ENCODE measurements around the gene IL1R2.
A peak's percentile ranks its signal among the peaks of the same experiment; 100 is the strongest.

Gene IL1R2

GRCh38 chr2:101975171-101975870 is 16.4 kb upstream of the IL1R2 start:
- DNase-seq: no peak

DNA sequence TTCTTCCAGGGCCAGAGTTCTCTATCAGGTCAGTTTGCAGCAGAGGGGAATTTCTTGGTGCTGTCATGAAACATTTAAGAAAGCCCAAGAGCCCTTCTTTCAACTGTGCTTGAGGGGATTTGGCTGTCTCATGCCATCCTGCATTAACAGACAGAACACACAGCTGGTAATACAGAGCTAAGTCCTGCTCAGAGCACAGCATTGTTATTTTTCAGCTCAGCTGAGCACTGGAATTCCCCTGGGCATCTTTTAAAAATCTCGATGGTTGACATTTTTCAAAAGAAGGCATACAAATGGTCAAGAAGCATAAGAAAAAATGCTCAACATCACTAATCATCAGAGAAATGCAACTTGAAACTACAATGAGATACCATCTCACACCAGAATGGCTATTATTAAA is 14.9 kb upstream of the IL1R2 start:
- DNase-seq: no peak

DNA sequence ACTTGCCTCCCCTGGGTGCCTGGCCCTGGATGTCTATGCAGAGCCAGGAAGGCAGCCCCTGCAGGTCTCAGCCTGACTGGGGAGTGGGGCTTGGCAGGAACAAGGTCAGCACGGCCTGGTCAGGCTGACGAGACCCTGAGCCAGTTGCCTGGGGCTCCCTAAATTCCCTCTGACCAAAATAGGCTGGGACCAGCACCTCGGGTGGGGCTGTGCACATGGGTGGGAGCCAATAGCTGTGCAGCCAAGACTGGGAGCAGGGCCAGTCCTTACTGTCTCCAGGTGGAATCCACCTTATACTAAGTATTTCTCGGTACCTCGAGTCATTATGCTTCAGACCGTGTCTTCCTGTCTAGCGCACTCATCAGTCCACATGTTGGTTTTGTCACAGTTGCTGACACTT is 11.4 kb upstream of the IL1R2 start:
- no peak for DNase-seq

- no peak for DNase-seq
Observed at GRCh38 chr2:101981066-101981465, 10.7 kb upstream of the IL1R2 start.

- DNase-seq: no peak
Observed at GRCh38 chr2:101981504-101981903, 10.3 kb upstream of the IL1R2 start.

DNA sequence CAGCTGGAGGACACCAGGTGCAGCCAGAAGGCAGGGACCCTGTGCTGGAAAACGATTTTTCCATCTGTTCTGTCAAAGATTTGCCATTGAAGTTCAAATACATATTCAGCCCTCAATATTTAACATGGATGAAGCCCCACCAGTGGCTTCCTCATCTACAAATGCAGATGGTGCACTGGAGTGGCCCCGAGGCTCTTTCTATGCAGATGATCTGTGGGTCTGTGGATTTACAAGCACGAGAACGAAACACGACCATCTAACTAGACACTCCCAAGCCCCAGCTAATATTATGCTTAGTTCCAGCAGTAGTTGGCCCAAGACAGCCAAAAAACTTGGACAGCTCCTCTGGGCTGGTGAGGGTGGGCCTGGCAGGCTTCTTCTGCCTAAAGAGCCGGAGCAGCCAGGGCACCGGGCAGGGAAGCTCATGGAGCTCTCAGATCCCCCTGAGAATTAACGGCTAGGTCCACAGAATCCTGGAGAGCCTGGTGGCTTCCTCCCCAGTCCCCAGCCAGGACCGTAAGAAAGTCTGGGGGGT is 9.2 kb upstream of the IL1R2 start:
- DNase-seq: no peak

GRCh38 chr2:101983486-101983885 is 8.3 kb upstream of the IL1R2 start:
- DNase-seq: no peak

- DNase-seq: no peak
Observed at GRCh38 chr2:101983928-101984327, 7.8 kb upstream of the IL1R2 start.

DNA sequence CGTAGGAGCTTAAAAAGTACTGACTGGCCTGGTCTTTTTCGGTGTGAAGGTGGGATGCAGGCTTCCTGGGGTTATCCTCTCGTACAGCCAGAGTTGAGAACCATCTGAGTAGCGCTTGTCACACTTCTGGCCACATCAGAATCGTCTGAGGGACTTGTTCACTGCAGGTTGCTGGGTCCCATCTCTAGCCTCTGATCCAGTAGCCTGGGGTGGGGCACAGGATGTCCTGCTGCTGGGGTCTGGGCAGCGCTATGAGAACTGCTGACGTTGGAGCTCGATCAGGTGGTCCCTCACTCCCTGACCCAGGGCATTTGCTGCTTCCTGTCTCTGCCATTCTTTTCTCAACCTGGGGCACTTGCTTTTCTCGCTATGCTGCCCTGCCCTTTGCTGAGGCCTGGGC is 7.1 kb upstream of the IL1R2 start:
- DNase-seq: no peak

- DNase-seq: no peak
Observed at GRCh38 chr2:101985101-101985792, 6.5 kb upstream of the IL1R2 start.

DNA sequence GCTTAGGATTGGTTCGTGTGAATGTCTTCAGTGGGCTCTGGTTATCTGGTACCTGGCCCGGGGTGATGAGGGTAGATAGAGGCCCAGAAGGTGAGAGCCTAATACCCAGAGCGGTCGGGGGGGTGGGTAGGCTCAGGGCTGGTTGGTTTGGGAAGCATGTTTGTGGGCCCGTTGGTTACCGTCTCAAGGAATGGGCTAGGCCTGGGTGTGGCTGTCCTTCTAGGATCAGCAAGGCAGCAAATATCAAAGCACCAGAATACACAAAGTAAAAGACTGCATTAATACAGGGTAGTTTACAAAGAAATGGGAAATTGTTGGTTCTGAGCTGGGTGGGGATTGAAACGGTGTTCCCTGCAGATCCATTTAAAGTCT is 6.0 kb upstream of the IL1R2 start:
- DNase-seq: no peak

- DNase-seq: no peak
Observed at GRCh38 chr2:101986376-101986775, 5.4 kb upstream of the IL1R2 start.

GRCh38 chr2:101986804-101987740 is 4.7 kb upstream of the IL1R2 start:
- DNase-seq: no peak

GRCh38 chr2:101987832-101988231 is 3.9 kb upstream of the IL1R2 start:
- no peak for DNase-seq

DNA sequence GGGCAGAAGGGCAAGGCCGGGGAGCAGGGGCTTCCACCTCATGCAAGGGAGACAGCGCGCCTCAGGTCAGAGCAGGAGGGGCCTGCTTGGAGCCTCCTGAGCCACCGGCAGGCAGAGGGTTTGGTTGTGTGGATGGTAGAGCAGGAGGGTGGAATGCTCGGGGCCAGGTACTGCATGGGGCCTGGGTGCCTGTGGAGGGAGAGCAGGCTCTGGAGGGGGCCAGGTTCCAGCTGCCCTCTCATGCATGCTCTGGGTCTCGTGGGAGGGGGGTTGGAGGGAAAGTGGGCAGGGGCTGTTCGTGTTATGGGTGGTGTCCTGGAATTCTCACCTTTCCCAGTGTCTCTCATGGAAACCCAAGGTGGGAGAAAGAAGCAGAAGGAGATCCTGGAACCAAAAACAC is 3.2 kb upstream of the IL1R2 start:
- no peak for DNase-seq

GRCh38 chr2:101989740-101990460 is 1.9 kb upstream of the IL1R2 start:
- no peak for DNase-seq

GRCh38 chr2:101993772-101994171 is 2.0 kb downstream of the IL1R2 start:
- no peak for DNase-seq

DNA sequence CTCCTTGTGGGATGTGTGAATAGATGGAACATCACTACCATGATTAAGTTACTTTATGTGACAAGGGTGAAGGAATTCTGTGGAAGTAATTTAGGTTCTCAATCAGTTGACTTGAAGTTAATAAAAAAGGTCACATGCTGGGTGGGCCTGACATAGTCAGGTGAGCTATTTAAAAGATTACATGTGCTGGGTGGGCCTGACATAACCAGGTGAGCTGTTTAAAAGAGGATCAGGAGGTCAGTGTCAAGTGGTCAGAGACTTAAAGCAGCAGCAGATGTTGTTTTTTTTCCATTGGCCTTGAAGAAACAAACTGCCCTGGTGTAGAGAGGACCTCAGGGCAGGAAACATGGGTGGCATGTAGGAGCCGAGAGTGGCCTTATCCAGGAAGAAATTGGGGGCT is 3.3 kb downstream of the IL1R2 start:
- DNase-seq: no peak

DNA sequence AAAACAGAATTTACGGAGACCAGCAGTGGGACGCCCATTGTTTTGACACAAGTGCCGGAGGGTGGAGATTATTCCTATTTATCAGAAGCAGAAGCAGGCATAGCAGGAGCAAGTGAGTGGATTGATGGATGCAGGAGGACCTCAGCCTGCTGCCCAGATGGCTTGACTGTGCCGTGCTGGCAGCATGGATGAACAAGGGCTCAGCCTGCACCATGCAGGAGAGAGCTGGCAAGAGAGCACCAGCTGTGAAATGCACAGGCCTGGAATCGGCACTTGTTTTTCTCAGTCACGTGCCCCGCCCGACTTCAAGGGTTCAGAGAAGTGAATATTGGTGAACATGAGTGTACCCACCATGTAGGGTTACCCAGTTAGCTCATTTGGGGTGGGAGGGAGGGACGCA is 4.0 kb downstream of the IL1R2 start:
- no peak for DNase-seq

DNA sequence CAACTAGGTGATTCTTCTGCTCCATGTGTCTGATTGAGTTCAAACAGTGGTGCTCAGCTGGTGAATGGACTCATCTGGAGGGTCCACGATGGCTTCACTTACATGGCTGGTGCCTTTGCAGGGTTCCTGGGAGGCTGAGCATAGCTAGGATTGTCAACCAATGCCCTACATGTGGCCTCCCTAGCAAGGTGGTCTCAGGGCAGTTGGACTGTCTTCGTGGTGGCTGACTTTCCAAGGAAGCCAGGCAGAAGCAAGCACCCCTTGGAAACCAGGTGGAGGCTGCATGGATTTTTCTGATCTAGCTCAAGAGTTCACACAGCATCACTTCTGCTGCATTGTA is 6.8 kb downstream of the IL1R2 start:
- DNase-seq: no peak

- DNase-seq: peak; percentile 14
Observed at GRCh38 chr2:101998896-101999789, 7.4 kb downstream of the IL1R2 start.

DNA sequence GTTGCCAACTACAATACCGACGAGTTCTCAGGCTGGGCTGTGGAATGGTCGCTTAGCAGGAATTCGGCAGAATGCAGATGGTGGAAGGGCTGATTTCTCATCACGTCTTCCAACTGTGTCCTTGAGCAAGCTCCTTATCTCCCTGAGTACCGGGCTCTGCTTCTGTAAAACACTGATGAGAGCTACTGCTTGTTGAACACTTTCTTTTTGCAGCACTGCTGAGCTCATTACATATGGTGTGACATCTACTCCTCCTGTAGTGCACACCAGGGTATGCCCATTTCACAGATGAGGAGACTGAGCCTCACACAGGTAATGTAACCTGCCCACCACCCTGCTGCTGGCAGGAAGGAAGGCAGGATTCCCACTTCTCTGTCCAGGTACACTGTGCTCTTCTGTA is 8.3 kb downstream of the IL1R2 start:
- DNase-seq: no peak

Measured in hematopoietic multipotent progenitor cell treated with erythropoietin and hydrocortisone succinate and interleukin-3 and kit ligand, for 8 days (in vitro differentiated cells).